ENCODE measurements around the gene PHETA1.
A peak's percentile ranks its signal among the peaks of the same experiment; 100 is the strongest.
"Not testable (repeated sequence)": the region's sequence is repeated elsewhere in the genome, so short reads cannot be mapped to it uniquely, and the experiment has no call there.

Gene PHETA1

DNA sequence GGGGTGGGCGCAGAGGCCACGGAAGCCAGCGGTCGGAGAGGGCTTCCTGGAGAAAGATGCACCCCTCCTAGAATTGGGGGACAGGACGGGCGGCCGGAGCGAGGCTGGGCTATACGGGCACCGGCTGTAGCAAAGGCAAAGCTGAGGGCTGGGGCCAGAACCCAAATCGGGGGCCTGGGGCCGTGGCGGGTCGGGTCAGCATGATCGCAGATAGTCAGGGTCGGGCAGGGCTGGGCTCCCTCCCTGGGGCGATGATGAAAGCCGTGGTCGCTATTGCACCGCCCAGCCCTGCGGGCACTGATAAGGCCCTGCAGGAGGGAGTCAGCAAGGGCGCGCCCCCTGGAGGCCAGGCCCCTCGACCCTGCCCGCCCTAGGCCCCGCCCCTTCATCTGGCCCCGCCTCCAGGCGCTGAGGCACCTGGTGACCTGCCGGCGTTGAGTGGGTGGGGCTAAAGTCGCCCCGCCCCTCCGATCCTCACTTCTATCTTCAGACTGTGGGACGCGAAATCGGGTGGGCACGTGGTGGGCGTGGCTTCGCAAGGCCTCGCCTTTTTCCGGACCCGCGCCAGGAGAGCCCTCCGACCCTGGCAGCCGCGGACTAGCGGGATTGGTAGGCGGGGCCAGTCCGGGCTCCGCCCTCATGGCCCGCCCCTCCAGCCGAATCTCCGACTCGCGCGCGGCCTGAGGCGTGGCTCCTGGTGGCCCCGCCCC lies 36.4 kb upstream of the PHETA1 start:
- DNase-seq: peak; percentile 99

DNA sequence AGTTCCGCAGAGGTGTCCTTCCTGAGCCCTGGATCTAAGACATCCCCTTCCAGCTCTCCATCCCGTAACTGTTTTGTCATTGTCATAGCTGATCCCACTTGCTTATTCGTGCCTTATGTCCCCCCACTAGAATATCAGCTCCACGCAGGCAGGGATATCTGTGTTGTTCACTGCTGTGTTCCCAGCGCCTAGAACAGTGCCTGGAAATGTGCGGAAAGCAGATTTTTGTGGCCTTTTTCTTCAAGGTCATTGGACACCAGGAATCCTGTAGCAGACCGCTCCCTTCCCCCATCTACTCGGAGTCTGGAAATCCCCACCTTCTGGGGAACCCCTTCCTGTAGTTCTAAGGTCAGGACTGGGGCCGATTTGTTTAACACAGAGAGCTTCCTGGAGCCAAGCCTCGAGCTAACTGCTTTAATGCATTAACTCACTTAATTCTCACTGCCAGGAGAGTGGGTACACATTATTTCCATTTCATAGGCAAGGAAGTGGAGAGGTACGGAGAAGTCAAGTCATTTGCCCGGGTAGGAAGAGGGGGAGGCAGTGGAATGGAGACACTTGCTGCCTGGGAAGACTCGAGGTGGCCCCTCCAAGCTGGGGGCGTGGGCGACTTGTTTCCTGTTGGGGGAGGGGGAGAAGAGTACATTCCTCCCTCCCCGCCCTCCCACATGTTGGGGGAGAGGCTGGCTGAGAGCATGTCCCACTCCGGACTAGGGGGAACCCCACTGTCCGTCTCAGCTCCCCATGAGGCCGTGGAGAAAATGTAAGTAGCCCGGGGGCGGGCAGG lies 35.7 kb upstream of the PHETA1 start:
- DNase-seq: peak; percentile 40

DNA sequence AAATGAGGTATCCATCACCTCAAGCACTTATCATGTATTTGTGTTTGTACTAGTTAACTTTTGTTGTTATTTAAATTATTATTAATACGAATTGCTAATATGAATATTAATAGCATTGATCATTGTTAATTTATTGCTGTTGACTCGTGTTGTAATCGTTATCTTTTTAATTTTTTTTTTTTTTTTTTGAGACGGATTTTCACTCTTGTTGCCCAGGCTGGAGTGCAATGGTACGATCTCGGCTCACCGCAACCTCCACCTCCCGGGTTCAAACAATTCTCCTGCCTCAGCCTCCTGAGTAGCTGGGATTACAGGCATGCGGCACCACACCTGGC lies 33.6 kb upstream of the PHETA1 start:
- DNase-seq: not testable (repeated sequence)

DNA sequence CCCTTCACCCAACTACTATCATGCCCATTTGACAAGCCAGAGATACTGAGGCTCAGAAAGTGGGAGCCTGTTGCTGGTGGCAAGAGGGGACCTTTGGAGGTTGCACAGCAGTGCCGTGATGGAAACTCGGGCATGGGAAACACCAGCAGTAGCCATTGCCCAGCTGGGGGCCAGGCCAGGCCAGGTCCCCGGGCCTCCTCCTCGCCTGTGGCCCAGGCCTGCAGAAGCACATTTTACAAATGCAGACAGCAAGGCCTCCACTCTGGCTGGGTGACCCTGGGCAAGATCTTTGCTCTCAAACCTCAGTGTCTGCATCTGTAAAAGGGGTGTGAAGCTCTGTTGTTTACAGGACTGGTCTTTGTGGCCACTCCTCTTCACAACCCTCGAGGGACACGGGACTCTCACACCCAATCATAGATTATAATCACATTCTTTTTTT lies 32.3 kb upstream of the PHETA1 start:
- DNase-seq: no peak

DNA sequence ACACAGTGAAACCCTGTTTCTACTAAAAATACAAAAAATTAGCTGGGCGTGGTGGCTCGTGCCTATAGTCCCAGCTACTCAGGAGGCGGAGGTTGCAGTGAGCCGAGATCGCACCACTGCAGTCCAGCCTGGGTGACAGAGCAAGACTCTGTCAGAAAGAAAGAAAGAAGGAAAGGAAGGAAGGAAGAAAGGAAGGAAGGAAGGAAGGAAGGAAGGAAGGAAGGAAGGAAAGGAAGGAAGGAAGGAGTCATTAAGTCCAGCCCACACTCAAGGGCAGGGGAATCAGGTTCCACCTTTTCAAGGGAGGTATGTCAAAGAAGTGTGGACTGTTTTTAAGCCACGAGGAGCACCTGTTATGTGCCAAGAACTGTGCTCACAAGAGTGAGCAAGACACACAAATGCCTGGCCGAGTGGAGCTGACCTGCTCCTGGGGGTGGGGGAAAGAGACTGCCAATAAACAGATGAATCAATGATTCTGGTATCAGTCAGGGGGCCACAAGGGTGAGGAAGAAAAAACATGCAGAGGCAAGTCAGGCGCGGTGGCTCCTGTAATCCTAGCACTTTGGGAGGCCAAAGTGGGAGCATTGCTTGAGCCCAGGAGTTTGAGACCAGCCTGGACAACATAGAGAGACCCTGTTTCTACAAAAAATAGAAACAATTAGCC lies 31.0 kb upstream of the PHETA1 start:
- not testable (repeated sequence) for DNase-seq

DNA sequence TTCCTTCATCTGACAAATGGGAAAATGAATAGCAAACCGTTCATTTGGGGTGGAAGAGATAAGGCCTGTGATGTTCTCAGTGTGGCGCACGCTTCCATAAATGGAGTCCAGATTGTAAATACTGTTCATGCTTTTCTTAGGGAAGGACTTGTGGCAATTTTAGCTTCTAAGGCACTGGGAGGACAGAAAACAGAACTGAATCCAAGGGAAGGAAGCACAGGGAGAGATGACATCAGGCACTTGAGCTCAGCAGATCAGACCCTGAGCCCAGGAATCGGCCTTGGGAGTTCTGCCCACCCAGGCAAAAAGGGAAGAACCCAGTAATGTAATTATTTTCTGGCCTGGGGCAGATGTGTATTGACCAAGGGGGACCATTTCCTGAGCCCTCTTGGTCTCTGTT lies 29.6 kb upstream of the PHETA1 start:
- DNase-seq: no peak

DNA sequence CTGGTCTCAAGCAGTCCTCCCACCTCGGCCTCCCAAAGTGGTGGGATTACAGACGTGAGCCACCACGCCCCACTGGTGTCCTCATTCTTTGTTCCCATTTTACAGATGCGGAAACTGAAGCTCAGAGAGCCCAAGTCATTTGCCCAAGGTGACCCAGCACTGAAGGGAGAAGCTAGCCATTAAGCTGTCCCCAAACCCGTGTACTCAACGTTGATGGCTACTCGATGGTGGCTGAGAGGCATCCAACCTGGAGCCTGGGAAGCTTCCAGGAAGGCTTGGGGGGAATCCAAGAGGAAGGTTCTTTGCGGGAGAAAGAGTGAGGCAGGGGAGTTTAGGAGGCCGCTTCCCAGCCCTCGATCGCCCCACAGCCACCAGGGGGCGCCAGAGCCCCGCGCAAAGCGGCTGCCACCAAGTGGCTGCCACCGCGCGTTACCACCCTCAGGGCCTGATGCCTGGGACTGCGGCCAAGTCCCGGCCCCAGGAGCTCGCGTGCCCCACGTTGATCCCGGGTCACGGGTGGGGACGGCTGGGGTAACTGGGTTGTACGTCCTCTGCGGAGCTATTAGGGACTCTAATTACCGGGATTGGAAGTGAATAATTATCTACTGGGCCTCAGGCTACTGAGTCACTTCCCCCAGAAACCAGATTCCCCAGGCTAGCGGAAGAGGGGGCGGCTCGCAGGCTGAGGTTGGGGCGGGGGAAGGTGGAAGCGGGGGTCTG lies 28.0 kb upstream of the PHETA1 start:
- peak; percentile 91 for DNase-seq

DNA sequence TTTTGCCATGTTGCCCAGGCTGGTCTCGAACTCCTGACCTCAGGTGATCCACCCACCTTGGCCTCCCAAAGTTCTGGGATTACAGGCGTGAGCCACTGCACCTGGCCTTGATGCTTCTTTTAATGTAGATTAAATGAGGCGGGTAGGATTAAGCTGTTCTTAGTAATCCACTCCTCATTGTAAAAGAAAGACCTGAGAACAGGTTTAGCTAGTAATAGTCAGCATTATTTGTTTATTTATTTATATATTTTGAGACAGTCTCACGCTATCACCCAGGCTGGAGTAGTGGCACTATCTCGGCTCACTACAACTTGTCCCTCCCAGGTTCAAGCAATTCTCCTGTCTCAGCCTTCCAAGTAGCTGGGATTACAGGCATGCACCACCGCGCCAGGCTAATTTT lies 27.4 kb upstream of the PHETA1 start:
- DNase-seq: not testable (repeated sequence)

DNA sequence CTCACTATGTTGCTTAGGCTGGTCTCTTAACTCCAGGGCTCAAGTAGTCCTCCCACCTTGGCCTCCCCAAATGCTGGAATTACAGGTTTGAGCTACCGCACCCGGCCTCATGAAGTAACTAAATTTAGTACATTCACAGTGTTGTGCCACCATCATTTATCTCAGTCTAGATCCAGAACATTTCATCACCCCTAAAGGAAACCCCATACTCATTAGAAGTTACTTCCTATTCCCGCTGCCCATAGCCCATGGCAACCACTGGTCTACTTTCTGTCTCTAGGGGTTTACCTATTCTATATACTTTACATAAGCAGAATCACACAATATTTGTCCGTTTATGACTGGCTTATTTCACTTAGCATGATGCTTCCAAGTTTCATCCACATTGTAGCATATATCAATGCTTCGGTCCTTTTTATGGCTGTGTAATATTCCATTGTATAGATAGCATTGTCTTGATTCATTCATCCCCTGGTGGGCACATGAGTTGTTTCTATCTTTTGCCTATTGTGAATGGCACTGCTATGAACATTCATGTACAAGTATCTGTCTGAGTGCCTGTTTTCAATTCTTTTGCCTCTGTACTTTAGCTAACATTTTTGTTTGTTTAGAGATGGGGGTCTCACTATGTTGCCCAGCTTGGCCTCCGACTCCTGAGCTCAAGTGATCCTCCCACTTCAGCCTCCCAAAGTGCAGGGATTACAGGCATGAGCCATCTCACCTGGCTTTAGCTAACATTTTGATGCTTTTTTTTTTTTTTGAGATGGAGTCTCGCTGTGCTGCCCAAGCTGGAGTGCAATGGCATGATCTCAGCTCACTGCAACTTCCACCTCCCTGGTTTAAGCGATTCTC lies 26.7 kb upstream of the PHETA1 start:
- DNase-seq: no peak

DNA sequence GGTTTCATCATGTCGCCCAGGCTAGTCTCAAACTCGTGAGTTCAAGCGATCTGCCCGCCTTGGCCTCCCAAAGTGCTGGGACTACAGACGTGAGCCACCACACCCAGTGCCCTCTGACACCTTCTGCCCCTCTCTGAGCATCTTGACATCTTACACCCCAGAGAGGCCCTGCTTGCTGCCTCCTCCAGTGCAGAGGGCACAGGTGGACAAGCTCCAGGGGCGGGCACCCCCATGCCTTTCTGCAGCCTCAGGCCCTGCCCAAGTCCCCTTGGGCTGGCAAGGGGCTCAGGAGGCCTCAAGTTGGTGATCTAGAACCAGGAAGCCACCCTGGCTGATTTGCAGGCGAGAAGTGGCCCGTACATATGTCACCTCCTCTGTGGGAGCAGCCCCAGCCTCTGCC lies 25.6 kb upstream of the PHETA1 start:
- DNase-seq: no peak

DNA sequence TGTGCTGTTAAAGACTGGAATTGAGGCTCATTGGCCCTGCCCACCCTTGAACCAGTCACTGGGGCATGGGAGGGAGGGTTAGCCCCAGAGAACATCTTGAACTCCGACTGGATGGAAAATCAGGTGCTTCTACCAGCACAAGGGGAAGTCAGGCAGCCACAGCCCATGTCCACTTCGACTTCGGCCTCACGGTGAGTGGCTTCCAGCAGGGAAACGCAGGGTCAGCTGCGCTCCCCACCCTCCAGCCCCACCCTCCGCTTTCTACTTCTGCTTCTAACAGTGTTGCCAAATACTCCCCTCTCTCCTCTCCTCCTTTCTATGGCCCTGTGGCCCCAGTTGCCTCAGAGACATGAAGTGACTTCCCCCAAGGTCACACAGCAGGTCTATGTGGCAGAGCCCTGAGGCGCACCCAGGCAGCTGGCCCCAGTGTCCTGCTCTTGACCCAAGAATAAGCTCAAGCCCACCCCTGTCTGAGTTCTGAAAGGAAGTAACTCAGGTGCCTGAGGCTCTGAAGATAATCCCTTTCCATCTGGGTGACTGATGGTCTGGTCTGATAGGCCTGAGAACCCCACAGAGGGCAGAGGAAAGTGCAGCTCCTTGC lies 24.9 kb upstream of the PHETA1 start:
- DNase-seq: no peak

DNA sequence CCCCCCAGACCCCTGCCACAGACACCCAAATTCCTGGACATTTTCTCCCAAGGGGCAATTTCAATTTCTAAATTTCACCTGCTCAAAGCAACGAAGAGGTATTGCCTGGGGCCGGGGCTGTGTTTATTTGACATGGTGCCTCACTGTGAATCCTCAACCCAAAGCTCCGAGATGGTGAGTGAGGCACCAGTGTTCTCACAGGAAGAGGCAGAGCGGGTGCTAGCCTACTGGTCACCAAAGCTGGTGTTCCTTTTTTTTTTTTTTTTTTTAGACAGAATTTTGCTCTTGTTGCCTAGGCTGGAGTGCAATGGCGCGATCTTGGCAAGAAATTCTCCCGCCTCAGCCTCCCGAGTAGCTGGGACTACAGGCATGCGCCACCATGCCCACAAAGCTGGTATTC lies 22.0 kb upstream of the PHETA1 start:
- DNase-seq: no peak

DNA sequence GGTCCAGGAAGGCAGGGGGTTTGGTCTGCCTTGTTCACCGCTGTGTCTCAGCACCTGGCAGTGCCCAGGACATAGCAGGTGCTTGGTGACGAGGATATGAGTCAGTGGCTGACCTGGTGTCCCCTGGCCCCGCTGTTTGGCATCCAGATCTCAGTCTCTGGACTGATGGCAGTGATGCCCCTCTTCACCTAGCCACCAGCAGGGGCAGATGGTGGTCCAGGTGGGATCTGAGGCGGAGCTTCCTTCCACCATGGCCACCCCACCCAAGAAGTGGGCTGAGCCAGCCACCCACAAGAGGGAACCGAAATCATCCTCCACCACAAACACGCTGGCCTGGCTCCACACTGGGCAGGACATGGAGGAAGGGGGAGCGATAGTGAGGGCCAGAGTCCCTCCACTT lies 20.7 kb upstream of the PHETA1 start:
- no peak for DNase-seq

DNA sequence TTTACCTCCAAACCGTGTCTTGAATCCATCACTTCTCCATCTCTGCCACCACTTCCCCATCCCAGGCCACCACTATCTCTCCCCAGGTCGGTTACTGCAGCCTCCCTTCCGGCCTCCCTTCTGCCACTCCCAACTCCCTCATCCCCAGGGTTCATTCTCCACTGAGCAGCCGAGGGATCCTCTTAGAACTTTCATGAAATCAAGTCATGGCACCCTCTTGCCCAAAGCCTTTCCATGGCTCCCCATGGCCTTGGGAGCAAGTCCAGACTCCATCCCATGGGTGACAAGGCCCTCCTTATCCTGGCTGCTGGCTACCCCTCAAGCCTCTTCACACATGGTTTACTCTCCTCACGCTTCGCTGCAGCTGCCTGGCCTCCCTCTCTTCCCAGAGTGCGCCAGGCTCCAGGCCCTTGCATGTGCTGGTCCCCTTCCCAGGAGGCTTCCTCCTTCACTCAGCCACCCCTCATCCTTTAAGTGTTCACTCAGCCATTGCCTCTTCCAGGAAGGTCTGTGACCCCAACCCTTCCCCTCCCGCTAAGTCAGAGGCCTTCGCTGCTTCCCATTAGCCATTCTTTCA lies 18.9 kb upstream of the PHETA1 start:
- DNase-seq: no peak

DNA sequence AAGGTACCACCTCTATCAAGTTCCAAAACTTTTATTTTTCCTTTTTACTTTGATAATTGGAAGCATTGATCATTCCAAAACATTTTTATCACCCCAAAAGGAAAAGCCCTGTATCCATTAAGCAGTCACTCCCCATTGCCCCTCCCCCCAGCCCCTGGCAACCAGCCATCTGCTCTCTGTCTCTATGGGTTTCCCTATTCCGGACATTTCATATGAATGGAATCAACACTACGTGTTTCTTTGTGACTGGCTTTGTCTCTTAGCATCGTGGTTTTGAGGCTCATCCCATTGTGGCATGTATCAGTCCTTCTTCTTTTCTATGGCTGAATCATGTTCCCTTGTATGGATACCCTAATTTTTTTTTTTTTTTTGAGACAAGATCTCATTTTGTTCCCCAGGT lies 18.0 kb upstream of the PHETA1 start:
- DNase-seq: no peak

DNA sequence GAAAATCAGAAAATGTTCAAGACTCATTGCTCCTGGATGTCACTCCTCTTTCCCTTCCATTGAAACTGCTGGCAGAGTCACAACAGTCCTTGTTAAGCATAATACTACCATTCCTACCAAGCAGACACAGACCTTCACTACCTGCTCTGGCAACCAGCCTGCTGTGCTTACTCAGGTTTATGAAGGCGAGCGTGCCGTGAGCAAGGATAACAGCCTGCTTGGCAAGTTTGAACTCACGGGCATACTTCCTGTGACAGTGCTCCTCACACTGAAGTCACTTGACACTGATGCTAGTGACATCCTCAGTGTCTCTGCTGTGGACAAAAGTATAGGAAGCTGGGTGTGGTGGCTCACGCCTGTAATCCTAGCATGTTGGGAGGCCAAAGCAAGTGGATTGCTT lies 15.7 kb upstream of the PHETA1 start:
- DNase-seq: no peak

DNA sequence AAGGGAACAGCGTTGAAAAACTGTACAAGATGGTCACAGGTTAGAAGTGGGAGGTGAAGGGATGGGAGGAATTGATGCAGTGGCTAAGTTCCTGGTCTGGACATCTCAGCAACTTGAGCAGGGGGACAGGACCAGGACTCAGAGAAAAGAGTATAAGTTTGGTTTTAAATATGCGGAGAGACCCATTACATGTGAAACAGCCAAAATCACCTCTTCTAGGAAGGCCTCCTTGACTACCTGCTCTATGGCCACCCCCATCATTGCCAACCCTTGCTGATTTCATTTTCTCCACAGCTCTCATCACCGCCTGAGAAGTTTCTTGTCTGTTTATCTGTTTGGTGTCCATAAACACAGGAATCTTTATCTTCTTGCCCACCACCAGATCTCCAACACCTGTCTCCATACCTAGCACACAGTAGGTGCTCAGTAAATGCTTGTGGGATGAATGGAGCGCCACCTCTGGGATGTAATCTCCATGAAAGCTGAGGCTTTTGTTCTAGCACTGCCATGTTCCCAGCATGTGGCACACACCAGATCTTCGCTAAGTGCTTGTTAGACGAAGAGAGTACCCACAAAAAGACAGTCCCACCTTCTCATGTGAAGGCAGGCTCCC lies 11.2 kb upstream of the PHETA1 start:
- DNase-seq: no peak

DNA sequence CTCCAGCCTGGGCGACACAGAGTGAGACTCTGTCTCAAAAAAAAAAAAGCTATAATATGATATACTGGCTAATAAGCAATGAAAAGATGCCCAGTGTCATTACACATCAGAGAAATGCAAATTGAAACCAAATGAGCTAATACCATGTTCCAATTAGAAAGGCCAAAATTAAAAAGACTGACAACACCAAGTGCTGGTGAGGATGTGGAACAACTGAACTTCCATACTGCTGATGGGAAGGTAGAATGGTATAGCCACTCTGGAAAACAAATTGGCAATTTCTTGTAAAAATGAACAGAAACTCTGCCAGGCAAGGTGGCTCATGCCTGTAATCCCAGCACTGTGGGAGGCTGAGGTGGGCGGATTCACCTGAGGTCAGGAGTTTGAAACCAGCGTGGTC lies 8.5 kb upstream of the PHETA1 start:
- DNase-seq: no peak

DNA sequence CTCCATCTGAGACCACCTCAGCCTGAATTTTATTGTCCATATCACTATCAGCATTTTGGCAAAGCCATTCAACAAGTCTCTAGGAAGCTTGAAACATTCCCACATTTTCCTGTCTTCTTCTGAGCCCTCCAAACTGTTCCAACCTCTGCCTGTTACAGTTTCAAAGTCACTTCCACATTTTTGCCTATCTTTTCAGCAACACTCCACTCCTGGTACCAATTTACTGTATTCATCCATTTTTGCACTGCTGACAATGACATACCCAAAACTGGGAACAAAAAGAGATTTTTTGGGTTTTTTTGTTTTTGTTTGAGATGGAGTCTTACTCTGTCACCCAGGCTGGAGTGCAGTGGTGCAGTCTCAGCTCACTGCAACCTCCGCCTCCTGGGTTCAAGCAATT lies 4.3 kb upstream of the PHETA1 start:
- DNase-seq: not testable (repeated sequence)

DNA sequence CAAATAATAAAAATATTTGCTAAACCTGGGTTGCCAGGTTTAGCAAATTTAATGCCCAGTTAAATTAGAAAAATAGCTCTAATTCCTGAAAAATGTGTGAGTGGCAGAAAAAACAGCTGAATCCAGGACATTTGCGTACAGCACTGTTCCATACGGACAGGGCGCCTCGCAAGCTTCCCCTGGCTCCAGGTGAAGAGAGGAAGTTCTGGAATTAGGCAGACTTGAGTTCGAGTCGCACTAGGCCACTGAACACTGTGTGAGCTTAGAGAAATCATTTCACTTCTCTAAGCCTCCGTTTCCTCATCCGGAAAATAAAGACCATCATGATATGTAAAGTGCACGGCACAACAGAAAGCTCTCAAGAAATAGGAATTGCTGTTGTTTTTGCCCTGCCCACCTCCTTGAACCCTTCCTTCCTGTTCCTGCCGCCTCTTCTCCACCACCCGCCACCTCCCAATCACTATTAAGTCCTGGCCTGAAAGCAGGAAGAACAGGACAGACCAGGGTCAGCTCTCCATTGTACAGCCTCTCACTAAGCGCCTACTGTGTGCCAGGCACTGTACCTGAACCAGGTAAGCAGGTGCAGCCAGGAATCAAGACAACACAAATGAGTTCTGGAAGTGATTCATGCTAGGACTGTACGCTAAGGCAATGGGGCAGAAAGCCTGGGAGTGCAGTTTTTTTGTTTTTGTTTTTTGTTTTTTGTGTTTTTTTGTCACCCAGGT lies 763 bp upstream of the PHETA1 start:
- no peak for DNase-seq

All from CD4-positive, alpha-beta T cell treated with Interleukin-6 for 4 hours (primary cell).